Activated naive CD8-positive, alpha-beta T cell treated with anti-CD3 and anti-CD28 coated beads, Interleukin-2, amount 10 ng/mL, durations not matched to agents 7 days and 5 days (primary cell): ENCODE results near the gene SCTR. TPM values are rescaled to one million over a fixed set of nuclear protein-coding genes. Genes with fewer than 3 reads are reported as not detected.

Experiments
- ATAC-seq: fragments of 150-1000 bp; cut with Tn5 transposase; one replicate; pipeline ENCODE4 v1.10.0; 2021; ENCODE audit warnings: low read depth, moderate library complexity
- POLR2A ChIA-PET: fragments of 350-600 bp; sonication (Branson Sonifier 250); formaldehyde crosslinking; loops from one replicate; lab custom pipeline; 2021; ENCODE audit warnings: antibody characterized with exemption; lab: Charles Lee
- DNase-seq: peaks from one replicate; pipeline ENCODE4 v3.0.0; 2021
- H3K27ac Mint-ChIP-seq: one replicate; pipeline ENCODE4 v1.8.0; 2022; ENCODE audit warnings: mild to moderate bottlenecking, mixed read lengths
- H3K27me3 Mint-ChIP-seq: one replicate; pipeline ENCODE4 v1.8.0; 2022; ENCODE audit warnings: mild to moderate bottlenecking, moderate library complexity, mixed read lengths
- H3K36me3 Mint-ChIP-seq: one replicate; pipeline ENCODE4 v1.8.0; 2021; ENCODE audit warnings: mild to moderate bottlenecking, mixed read lengths
- H3K4me1 Mint-ChIP-seq: one replicate; pipeline ENCODE4 v1.8.0; 2021; ENCODE audit warnings: mixed read lengths
- H3K4me3 Mint-ChIP-seq: one replicate; pipeline ENCODE4 v1.8.0; 2022; ENCODE audit warnings: mild to moderate bottlenecking, moderate library complexity, mixed read lengths
- H3K9me3 Mint-ChIP-seq: one replicate; pipeline ENCODE4 v1.8.0; 2021; ENCODE audit warnings: mixed read lengths
- total RNA-seq, 2 experiments: library from RNA; stranded (reverse); gene quantifications; one replicate each; pipeline ENCODE4 v1.2.3, GENCODE V29; 2021

The SCTR gene
- total RNA-seq, 2 experiments from 2014 or later = not detected

GRCh38 chr2:119393971-119394748 is 130.1 kb downstream of the SCTR start:
- Mint-ChIP-seq H3K4me3 (no peak overlapping the region), H3K27me3 (peaks cover 9% of the 10 kb centered on the region), H3K27ac (no peak overlapping the region), H3K9me3 (no peaks in the 10 kb centered on the region), H3K36me3 (no peaks in the 10 kb centered on the region), H3K4me1 (peaks cover 3% of the 10 kb centered on the region)
- POLR2A ChIA-PET = no interaction called here
- DNase-seq (no peak), ATAC-seq (no peak)

Other genes starting within 250 kb of the SCTR start
- 1 to 10 TPM; 6.4 to 7.5 TPM for gene C2orf76, start 157.6 kb downstream of the SCTR start, total RNA-seq
- 100 to 1,000 TPM; 141 to 147 TPM for gene DBI, start 157.5 kb downstream of the SCTR start, total RNA-seq
- not detected for gene TMEM37, start 92.6 kb downstream of the SCTR start, total RNA-seq
- not detected for gene CFAP221, start 20.0 kb upstream of the SCTR start, total RNA-seq
- gene TMEM177, start 154.7 kb upstream of the SCTR start, total RNA-seq = 10 to 100 TPM in 1 of 2 experiments, 1 to 10 TPM in 1; 9.0 to 13.1 TPM
- gene PTPN4, start 235.4 kb upstream of the SCTR start, total RNA-seq = 100 to 1,000 TPM; 102 to 109 TPM